Measurements from ENCODE around the gene SMARCC2.
"Not testable (repeated sequence)": the region's sequence is repeated elsewhere in the genome, so short reads cannot be mapped to it uniquely, and the experiment has no call there.

Gene SMARCC2

GRCh38 chr12:56162468-56163290 lies 26.6 kb downstream of the SMARCC2 start:
- DNase-seq: no peak

GRCh38 chr12:56161690-56162351 lies 27.5 kb downstream of the SMARCC2 start:
- DNase-seq: no peak

GRCh38 chr12:56160894-56161689 lies 28.2 kb downstream of the SMARCC2 start:
- no peak for DNase-seq

GRCh38 chr12:56160193-56160763 lies 29.0 kb downstream of the SMARCC2 start:
- peak; percentile 75 for DNase-seq

- no peak for DNase-seq
These were observed 29.6 kb downstream of the SMARCC2 start for GRCh38 chr12:56159482-56160192.

GRCh38 chr12:56158926-56159461 lies 30.3 kb downstream of the SMARCC2 start:
- peak; percentile 27 for DNase-seq

- peak; percentile 94 for DNase-seq
These were observed 31.0 kb downstream of the SMARCC2 start, which contains the start of gene MYL6 for GRCh38 chr12:56158029-56158925. Gene MYL6 (plus strand): TSS chr12:56158359. CDS start chr12:56158402, 43 bp downstream.

GRCh38 chr12:56157201-56158028 lies 31.9 kb downstream of the SMARCC2 start:
- peak; percentile 73 for DNase-seq

- not testable (repeated sequence) for DNase-seq
These were observed 32.7 kb downstream of the SMARCC2 start for GRCh38 chr12:56156464-56157200.

GRCh38 chr12:56155256-56155845 lies 33.9 kb downstream of the SMARCC2 start:
- no peak for DNase-seq

- DNase-seq: no peak
These were observed 34.5 kb downstream of the SMARCC2 start for GRCh38 chr12:56154818-56155217.

- no peak for DNase-seq
These were observed 35.0 kb downstream of the SMARCC2 start for GRCh38 chr12:56154246-56154771.

GRCh38 chr12:56153678-56154065 lies 35.6 kb downstream of the SMARCC2 start:
- no peak for DNase-seq

GRCh38 chr12:56152756-56153677 lies 36.3 kb downstream of the SMARCC2 start:
- no peak for DNase-seq

GRCh38 chr12:56152132-56152755 lies 37.0 kb downstream of the SMARCC2 start, which contains the start of gene MYL6B:
Gene MYL6B (plus strand): TSS chr12:56152587. CDS start chr12:56153919, 1,332 bp downstream.
- DNase-seq: peak; percentile 91

- DNase-seq: peak; percentile 72
These were observed 37.6 kb downstream of the SMARCC2 start for GRCh38 chr12:56151672-56152131.

GRCh38 chr12:56150563-56150962 lies 38.7 kb downstream of the SMARCC2 start:
- no peak for DNase-seq
